B cell (primary cell): ENCODE data around the gene CAVIN1. TPM values are rescaled to one million over a fixed set of nuclear protein-coding genes. Genes with fewer than 3 reads are reported as not detected.
"Not testable (repeated sequence)": the region's sequence is repeated elsewhere in the genome, so short reads cannot be mapped to it uniquely, and the experiment has no call there.

Source experiments
- ATAC-seq: fragments of 200-7000 bp; cut with Tn5 transposase; one replicate; pipeline ENCODE4 v1.10.0; 2021; ENCODE audit warnings: low read depth, mild to moderate bottlenecking, moderate number of reproducible peaks, moderate library complexity
- CTCF ChIA-PET: fragments of 350-600 bp; sonication (Branson Sonifier 250); formaldehyde crosslinking; loops from one replicate; lab custom pipeline; 2021; ENCODE audit warnings: antibody characterized with exemption, inconsistent platforms; lab: Charles Lee
- POLR2A ChIA-PET: fragments of 350-600 bp; sonication (Branson Sonifier 250); formaldehyde crosslinking; loops from one replicate; lab custom pipeline; 2021; ENCODE audit warnings: antibody characterized with exemption; lab: Charles Lee
- DNase-seq: peaks from one replicate; pipeline ENCODE4 v3.0.0; 2013
- H2AFZ ChIP-seq: 2 replicates; pipeline ENCODE4 v1.6.1; 2012; ENCODE audit warnings: mild to moderate bottlenecking, low read depth, low read length; ENCODE audit not compliant: insufficient read depth, poor library complexity, severe bottlenecking
- H3K27ac ChIP-seq, 2 donors: 1 replicate in 1 of 2; 2 replicates in 1 of 2; pipeline ENCODE4 v1.5.1; 2012 to 2013; ENCODE audit warnings: low read length in 2 of 2, mild to moderate bottlenecking in 2 of 2, moderate library complexity in 1 of 2
- H3K27me3 ChIP-seq, 4 experiments: fragments of 200-600 bp in 1 of 4; sonication (generic) in 1 of 4; replicated peaks in 1 of 4; 1 replicate in 2 of 4; 2 replicates in 2 of 4; pipeline versions ENCODE4 v1.6.1 to v1.7.0; 2013 to 2016; ENCODE audit warnings: low read length in 3 of 4, mild to moderate bottlenecking in 2 of 4, mixed read lengths in 1 of 4, moderate library complexity in 1 of 4; ENCODE audit not compliant: insufficient read depth in 4 of 4, control insufficient read depth in 3 of 4; ENCODE audit errors: control extremely low read depth in 1 of 4
- H3K36me3 ChIP-seq, 2 experiments: replicated peaks in 1 of 2; 1 replicate in 1 of 2; 2 replicates in 1 of 2; pipeline versions ENCODE4 v1.6.1 to v1.7.1; 2013; ENCODE audit warnings: low read length in 1 of 2; ENCODE audit not compliant: insufficient read depth in 2 of 2, control insufficient read depth in 1 of 2; ENCODE audit errors: control extremely low read depth in 1 of 2, extremely low read depth in 1 of 2
- H3K4me1 ChIP-seq, 2 donors: fragments of 200-600 bp in 1 of 2; sonication (generic) in 1 of 2; 1 replicate in 1 of 2; 2 replicates in 1 of 2; pipeline versions ENCODE4 v1.5.1 to v1.6.1; 2013 to 2017; ENCODE audit warnings: low read length in 2 of 2; ENCODE audit not compliant: control insufficient read depth in 2 of 2, insufficient read depth in 2 of 2
- H3K4me2 ChIP-seq: replicated peaks from 2 replicates; pipeline ENCODE3; 2012; ENCODE audit warnings: mild to moderate bottlenecking, low read depth, low read length; ENCODE audit not compliant: poor library complexity, severe bottlenecking
- H3K4me3 ChIP-seq, 5 experiments: fragments of 200-600 bp in 1 of 5; sonication (generic) in 1 of 5; 1 replicate in 3 of 5; 2 replicates in 2 of 5; pipeline versions ENCODE4 v1.5.1 to v1.7.0; 2011 to 2016; ENCODE audit warnings: low read length in 4 of 5, mild to moderate bottlenecking in 4 of 5, low read depth in 2 of 5, control low read depth in 1 of 5, moderate library complexity in 1 of 5; ENCODE audit not compliant: insufficient read depth in 1 of 5; ENCODE audit errors: control extremely low read depth in 1 of 5, extremely low read depth in 1 of 5
- H3K79me2 ChIP-seq: fragments of 200-600 bp; sonication (generic); one replicate; pipeline ENCODE4 v1.6.0; 2016; ENCODE audit warnings: low read length; ENCODE audit not compliant: control insufficient read depth, insufficient read depth
- H3K9ac ChIP-seq: fragments of 200-600 bp; sonication (generic); 2 replicates; pipeline ENCODE4 v1.6.1; 2017; ENCODE audit warnings: mild to moderate bottlenecking, low read length, moderate library complexity
- H3K9me3 ChIP-seq, 3 donors: one replicate each; pipeline versions ENCODE4 v1.6.1 to v1.7.1; 2013; ENCODE audit warnings: low read length in 2 of 3; ENCODE audit not compliant: control insufficient read depth in 2 of 3, insufficient read depth in 1 of 3; ENCODE audit errors: control extremely low read depth in 1 of 3
- H4K20me1 ChIP-seq: 2 replicates; pipeline ENCODE4 v1.6.0; 2012; ENCODE audit warnings: mild to moderate bottlenecking, low read length; ENCODE audit not compliant: insufficient read depth, control insufficient read depth, poor library complexity, severe bottlenecking
- H3K27ac Mint-ChIP-seq: one replicate; pipeline ENCODE4 v1.8.0; 2021; ENCODE audit warnings: mixed read lengths
- H3K27me3 Mint-ChIP-seq: one replicate; pipeline ENCODE4 v1.8.0; 2021; ENCODE audit warnings: mixed read lengths
- H3K4me1 Mint-ChIP-seq: one replicate; pipeline ENCODE4 v1.8.0; 2021; ENCODE audit warnings: mixed read lengths
- H3K4me3 Mint-ChIP-seq: one replicate; pipeline ENCODE4 v1.8.0; 2021; ENCODE audit warnings: mixed read lengths
- H3K9me3 Mint-ChIP-seq: one replicate; pipeline ENCODE4 v1.8.0; 2022; ENCODE audit warnings: mixed read lengths; ENCODE audit not compliant: insufficient read depth
- EZH2 ChIP-seq: IDR thresholded peaks from 2 replicates; pipeline ENCODE4 v1.6.1; 2012; ENCODE audit warnings: borderline replicate concordance, low read depth, mild to moderate bottlenecking, moderate library complexity, low read length; ENCODE audit not compliant: insufficient read depth, poor library complexity, severe bottlenecking
- WGBS: methylation state at CpG from one replicate; pipeline ENCODE4 v1.1.5; 2013; ENCODE audit warnings: missing lambda C conversion rate; ENCODE audit not compliant: insufficient coverage; 5-methylcytosine and 5-hydroxymethylcytosine counted together
- intact Hi-C: fragments of 100-400 bp; cut with micrococcal nuclease; formaldehyde crosslinking; loops from one replicate; pipeline ENCODE4 v1.10.0; 2022
- polyA plus RNA-seq: library from polyadenylated mRNA; depleted of rRNA; stranded (reverse); fragments of >200 nt; gene quantifications from 2 replicates; pipeline ENCODE4 v1.2.3, GENCODE V29; 2012
- total RNA-seq, 2 donors: library from RNA; stranded (reverse); fragments of 120-200 nt in 1 of 2; gene quantifications; 1 replicate in 1 of 2; 2 replicates in 1 of 2; pipeline versions ENCODE4 v1.2.3 to v1.2.4, GENCODE V29; 2013 to 2022
- TF ChIP-seq, protein P1 (sequence below): fragments of 200-600 bp; IDR thresholded peaks from one replicate; pipeline ENCODE4 v1.8.0; 2022; ENCODE audit warnings: antibody characterized with exemption, mild to moderate bottlenecking

Gene CAVIN1
- total and polyA plus RNA-seq, 2 donors (not counting 1 experiment from before 2014, with no cell fraction given), result not detected

DNA sequence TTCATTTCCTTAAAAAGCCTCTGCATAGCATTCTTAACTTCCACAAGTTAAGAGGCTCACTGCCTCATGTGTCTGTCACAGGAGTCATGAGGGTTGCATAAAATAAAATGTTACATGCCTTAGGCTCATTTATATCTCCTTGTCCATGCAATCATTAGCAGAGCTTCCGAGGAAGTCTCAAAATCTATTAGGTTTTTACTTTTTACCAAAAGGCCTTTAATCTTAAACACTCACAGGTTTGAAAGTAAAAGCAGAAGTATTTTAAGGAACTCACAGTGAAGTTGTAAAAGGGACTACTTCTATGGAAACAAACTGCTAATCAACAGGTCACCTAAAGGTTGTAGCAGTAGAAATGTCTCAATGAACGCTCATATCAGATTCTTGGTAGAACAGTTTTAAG, 30.4 kb upstream of the CAVIN1 start:
- TF ChIP-seq EZH2, result no peak
- TF ChIP-seq, protein P1, sequence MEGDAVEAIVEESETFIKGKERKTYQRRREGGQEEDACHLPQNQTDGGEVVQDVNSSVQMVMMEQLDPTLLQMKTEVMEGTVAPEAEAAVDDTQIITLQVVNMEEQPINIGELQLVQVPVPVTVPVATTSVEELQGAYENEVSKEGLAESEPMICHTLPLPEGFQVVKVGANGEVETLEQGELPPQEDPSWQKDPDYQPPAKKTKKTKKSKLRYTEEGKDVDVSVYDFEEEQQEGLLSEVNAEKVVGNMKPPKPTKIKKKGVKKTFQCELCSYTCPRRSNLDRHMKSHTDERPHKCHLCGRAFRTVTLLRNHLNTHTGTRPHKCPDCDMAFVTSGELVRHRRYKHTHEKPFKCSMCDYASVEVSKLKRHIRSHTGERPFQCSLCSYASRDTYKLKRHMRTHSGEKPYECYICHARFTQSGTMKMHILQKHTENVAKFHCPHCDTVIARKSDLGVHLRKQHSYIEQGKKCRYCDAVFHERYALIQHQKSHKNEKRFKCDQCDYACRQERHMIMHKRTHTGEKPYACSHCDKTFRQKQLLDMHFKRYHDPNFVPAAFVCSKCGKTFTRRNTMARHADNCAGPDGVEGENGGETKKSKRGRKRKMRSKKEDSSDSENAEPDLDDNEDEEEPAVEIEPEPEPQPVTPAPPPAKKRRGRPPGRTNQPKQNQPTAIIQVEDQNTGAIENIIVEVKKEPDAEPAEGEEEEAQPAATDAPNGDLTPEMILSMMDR, result no peak
- Histone ChIP-seq H2AFZ (no peak overlapping the region), H3K9ac (peak overlapping the region; percentile 31), H3K79me2 (no peaks in the 10 kb centered on the region), H3K4me2 (peak overlapping the region; percentile 69), H4K20me1 (no peaks in the 10 kb centered on the region), H3K27ac (peak overlapping the region; percentile 70 to 81), H3K9me3 (no peaks in the 10 kb centered on the region), H3K36me3 (no peaks in the 10 kb centered on the region), H3K4me1 (peaks cover 56 to 66% of the 10 kb centered on the region in 2 donors), H3K27me3 (no peaks in the 10 kb centered on the region), H3K4me3 (peak overlapping the region in 1 of 5 experiments; percentile 26)
- Mint-ChIP-seq H3K9me3 (no peaks in the 10 kb centered on the region), H3K27me3 (no peaks in the 10 kb centered on the region), H3K4me1 (peaks cover 54% of the 10 kb centered on the region), H3K27ac (peak overlapping the region; percentile 82), H3K4me3 (peak overlapping the region; percentile 68)
- ATAC-seq, result peak; percentile 52
- intact Hi-C loops, result loop anchor here (1.0 kb wide), 1 partner anchor 46 kb away; no protein-coding TSS in a partner anchor
- DNase-seq, result peak; percentile 69
- WGBS, result no CpG with 5 or more reads among the region's 2 CpGs
- POLR2A ChIA-PET, result interaction anchor here (0.6 to 0.7 kb wide), 2 partner anchors 18 to 64 kb away, joined by 3 read pairs; no protein-coding TSS in a partner anchor
- CTCF ChIA-PET, result interaction anchor here (1.3 to 1.8 kb wide), 2 partner anchors 12 to 47 kb away, joined by 4 to 5 read pairs; no protein-coding TSS in a partner anchor

DNA sequence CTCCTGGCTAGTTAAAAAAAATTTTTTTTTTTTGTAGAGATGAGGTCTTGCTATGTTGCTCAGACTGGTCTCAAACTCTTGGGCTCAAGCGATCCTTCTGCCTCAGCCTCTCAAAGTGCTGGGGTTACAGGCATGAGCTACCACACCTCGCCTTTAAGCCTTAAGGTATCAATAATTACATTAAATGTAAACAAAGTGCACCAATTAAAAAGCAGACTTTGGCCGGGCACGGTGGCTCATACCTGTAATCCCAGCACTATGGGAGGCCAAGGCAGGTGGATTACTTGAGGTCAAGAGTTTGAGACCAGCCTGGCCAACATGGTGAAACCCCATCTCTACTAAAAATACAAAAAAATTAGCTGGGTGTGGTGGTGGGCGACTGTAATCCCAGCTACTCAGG, 28.2 kb upstream of the CAVIN1 start:
- peaks cover 38% of the 10 kb centered on the region for H3K4me1 Mint-ChIP-seq
- CTCF ChIA-PET, result interaction anchor here (1.0 kb wide), 2 partner anchors 82 to 138 kb away, joined by 3 to 4 read pairs; no protein-coding TSS in a partner anchor

DNA sequence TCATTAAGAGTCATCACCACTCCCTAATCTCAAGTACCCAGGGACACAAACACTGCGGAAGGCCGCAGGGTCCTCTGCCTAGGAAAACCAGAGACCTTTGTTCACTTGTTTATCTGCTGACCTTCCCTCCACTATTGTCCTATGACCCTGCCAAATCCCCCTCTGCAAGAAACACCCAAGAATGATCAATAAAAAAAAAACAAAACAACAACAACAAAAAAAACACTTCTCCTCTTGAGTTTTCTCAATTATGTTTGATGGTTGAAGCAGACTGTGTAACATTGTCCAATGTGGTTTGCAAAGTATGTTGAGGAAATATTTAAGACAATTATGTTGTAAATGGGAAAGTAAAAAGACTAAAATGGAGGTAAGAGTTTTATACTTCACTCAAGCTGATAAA, 26.8 kb upstream of the CAVIN1 start:
- peaks cover 27% of the 10 kb centered on the region for H3K4me1 Mint-ChIP-seq
- H3K4me3 Mint-ChIP-seq, DNase-seq, H3K36me3 ChIP-seq, intact Hi-C loops, H3K27ac Mint-ChIP-seq, H3K27ac ChIP-seq, H3K4me3 ChIP-seq, H3K27me3 Mint-ChIP-seq, CTCF ChIA-PET, H4K20me1 ChIP-seq, H3K9ac ChIP-seq, H3K4me2 ChIP-seq, H2AFZ ChIP-seq, H3K9me3 Mint-ChIP-seq, H3K27me3 ChIP-seq, H3K9me3 ChIP-seq, H3K79me2 ChIP-seq, ATAC-seq, POLR2A ChIA-PET: not testable (repeated sequence)
- H3K4me1 ChIP-seq, result peaks cover 27 to 32% of the 10 kb centered on the region in 2 donors
- WGBS, result no CpG with 5 or more reads among the region's 2 CpGs

More for the DNA sequence above, 28.2 kb upstream of the CAVIN1 start:
- H2AFZ ChIP-seq, DNase-seq, H3K4me2 ChIP-seq, H3K4me3 ChIP-seq, H3K9me3 ChIP-seq, intact Hi-C loops, H3K9ac ChIP-seq, H3K27me3 Mint-ChIP-seq, H3K79me2 ChIP-seq, H3K4me3 Mint-ChIP-seq, ATAC-seq, H3K27ac ChIP-seq, H3K36me3 ChIP-seq, H4K20me1 ChIP-seq, H3K27me3 ChIP-seq, H3K27ac Mint-ChIP-seq, H3K9me3 Mint-ChIP-seq: not testable (repeated sequence)
- peaks cover 41 to 47% of the 10 kb centered on the region in 2 donors for H3K4me1 ChIP-seq
- WGBS, result no CpG with 5 or more reads among the region's 5 CpGs
- POLR2A ChIA-PET, result interaction anchor here (0.6 kb wide), 1 partner anchor 16 kb away, joined by 3 read pairs; no protein-coding TSS in a partner anchor
